ENCODE measurements around the gene GNG8. TPM values are rescaled to one million over a fixed set of nuclear protein-coding genes. Genes with fewer than 3 reads are reported as not detected.

GNG8 gene
- total and polyA plus RNA-seq, 2 donors (not counting 1 experiment from before 2014, with no cell fraction given): 6.7 TPM; not detected in 1

DNA sequence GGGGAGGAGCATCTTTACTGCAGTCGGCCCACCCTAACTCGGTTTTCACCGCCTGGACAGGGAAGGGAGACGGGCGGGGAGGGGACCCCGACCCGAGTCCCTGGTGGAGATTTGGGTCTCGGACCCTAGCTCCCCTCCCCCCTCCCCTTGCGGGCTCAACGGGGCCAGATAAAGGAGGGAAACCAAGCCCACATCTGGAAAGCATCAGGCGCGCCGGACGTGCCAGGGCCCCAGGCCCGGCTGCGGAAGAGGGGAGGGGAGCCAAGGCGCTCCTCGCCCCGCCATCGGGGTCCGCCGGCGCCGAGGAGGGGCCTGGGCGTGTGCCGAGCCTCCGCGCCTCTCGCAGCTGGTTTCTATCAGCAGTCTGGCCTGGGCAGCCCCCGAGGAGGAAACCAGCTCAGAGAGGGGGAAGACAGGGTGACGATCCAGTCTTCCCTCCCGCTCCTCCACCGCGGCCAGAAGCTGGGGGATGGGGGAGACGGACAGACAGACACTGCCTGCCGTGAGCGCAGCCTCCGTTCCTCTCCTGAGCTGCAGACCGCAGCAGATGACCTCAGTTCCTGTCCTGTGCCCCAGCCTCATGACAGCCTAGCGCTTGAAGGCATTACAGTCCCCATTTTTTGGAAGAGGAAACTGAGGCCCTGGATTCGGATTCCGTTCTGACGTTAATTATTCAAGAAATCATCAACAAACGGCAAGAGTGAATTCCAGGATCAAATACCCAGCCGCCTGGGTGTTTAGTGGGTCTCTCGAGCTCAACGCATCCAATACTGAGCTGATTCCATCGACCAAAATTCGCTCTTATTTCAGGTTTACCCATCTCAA lies 3.6 kb upstream of the GNG8 start:
- peak overlapping the region; percentile 69 for H3K9ac ChIP-seq (ENCODE audit: low read length)
- H3K4me3 ChIP-seq (ENCODE audit: control extremely low read depth in 1 of 5, extremely low read depth in 1 of 5, insufficient read depth in 1 of 5, low read depth in 2 of 5, low read length in 4 of 5): peak overlapping the region in 4 of 5 experiments; percentile 43 to 78 (median 54)
- CTCF ChIA-PET: interaction anchor here (0.8 to 1.3 kb wide), 3 partner anchors 19 to 74 kb away, joined by 3 read pairs; no protein-coding TSS in a partner anchor
- no peaks in the 10 kb centered on the region for H3K36me3 ChIP-seq (replicated peaks in 1 of 2; ENCODE audit: control extremely low read depth in 1 of 2, control insufficient read depth in 1 of 2, extremely low read depth in 1 of 2, insufficient read depth in 2 of 2, low read length in 1 of 2)
- H3K9me3 ChIP-seq (ENCODE audit: control extremely low read depth in 1 of 3, control insufficient read depth in 2 of 3, insufficient read depth in 1 of 3, low read length in 2 of 3): no peaks in the 10 kb centered on the region
- WGBS (ENCODE audit: insufficient coverage): 9% methylated on average over 39 of the region's 49 CpGs
- peaks cover 23% of the 10 kb centered on the region for H3K27me3 Mint-ChIP-seq
- DNase-seq: peak; percentile 53
- no peaks in the 10 kb centered on the region for H3K79me2 ChIP-seq (ENCODE audit: control insufficient read depth, insufficient read depth, low read length)
- intact Hi-C loops (cut with micrococcal nuclease): no loop called here
- no peaks in the 10 kb centered on the region for H3K9me3 Mint-ChIP-seq (ENCODE audit: insufficient read depth)
- H3K4me1 Mint-ChIP-seq: peaks cover 11% of the 10 kb centered on the region
- peaks cover 37 to 41% of the 10 kb centered on the region in 2 donors for H3K4me1 ChIP-seq (ENCODE audit: control insufficient read depth in 2 of 2, insufficient read depth in 2 of 2, low read length in 2 of 2)
- peak overlapping the region; percentile 85 for H2AFZ ChIP-seq (ENCODE audit: insufficient read depth, low read depth, low read length, poor library complexity, severe bottlenecking)
- peak overlapping the region; percentile 98 for H3K4me2 ChIP-seq (replicated peaks; ENCODE audit: low read depth, low read length, poor library complexity, severe bottlenecking)
- H3K27ac Mint-ChIP-seq: no peak overlapping the region
- TF ChIP-seq EZH2 (IDR thresholded peaks at IDR 0.05; ENCODE audit: borderline replicate concordance, insufficient read depth, low read depth, low read length, poor library complexity, severe bottlenecking): no peak
- TF ChIP-seq, protein P1, sequence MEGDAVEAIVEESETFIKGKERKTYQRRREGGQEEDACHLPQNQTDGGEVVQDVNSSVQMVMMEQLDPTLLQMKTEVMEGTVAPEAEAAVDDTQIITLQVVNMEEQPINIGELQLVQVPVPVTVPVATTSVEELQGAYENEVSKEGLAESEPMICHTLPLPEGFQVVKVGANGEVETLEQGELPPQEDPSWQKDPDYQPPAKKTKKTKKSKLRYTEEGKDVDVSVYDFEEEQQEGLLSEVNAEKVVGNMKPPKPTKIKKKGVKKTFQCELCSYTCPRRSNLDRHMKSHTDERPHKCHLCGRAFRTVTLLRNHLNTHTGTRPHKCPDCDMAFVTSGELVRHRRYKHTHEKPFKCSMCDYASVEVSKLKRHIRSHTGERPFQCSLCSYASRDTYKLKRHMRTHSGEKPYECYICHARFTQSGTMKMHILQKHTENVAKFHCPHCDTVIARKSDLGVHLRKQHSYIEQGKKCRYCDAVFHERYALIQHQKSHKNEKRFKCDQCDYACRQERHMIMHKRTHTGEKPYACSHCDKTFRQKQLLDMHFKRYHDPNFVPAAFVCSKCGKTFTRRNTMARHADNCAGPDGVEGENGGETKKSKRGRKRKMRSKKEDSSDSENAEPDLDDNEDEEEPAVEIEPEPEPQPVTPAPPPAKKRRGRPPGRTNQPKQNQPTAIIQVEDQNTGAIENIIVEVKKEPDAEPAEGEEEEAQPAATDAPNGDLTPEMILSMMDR (IDR thresholded peaks at IDR 0.05): no peak
- H3K27ac ChIP-seq (ENCODE audit: low read length in 2 of 2): no peak overlapping the region
- peak overlapping the region; percentile 72 for H3K4me3 Mint-ChIP-seq
- ATAC-seq (ENCODE audit: low read depth): no peak
- POLR2A ChIA-PET: interaction anchor here (0.8 kb wide), 1 partner anchor 29 kb away, joined by 3 read pairs; no protein-coding TSS in a partner anchor
- H4K20me1 ChIP-seq (ENCODE audit: control insufficient read depth, insufficient read depth, low read length, poor library complexity, severe bottlenecking): no peaks in the 10 kb centered on the region
- peaks cover 0 to 13% (median 7%) of the 10 kb centered on the region in 4 experiments for H3K27me3 ChIP-seq (replicated peaks in 1 of 4; ENCODE audit: control extremely low read depth in 1 of 4, control insufficient read depth in 3 of 4, insufficient read depth in 4 of 4, low read length in 3 of 4)

DNA sequence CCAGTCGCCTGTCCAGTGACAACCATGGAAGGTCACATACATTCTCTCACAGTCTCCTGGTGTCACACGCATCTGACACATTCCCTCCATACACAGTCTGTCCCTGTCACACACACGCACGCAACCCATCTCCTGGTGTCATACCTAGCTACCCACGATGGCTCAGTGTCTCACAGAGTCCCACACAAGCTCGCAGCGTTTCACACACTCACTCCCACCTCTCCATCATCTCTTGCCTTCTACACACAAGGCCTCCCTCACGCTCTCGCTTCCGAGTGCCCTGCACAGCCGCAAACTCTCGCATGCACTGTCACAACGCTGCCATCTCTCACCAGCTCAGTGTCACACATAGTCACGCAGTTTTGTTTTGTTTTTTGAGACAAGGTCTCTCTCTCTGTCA lies 1.2 kb upstream of the GNG8 start:
- no peak overlapping the region for H2AFZ ChIP-seq (ENCODE audit: insufficient read depth, low read depth, low read length, poor library complexity, severe bottlenecking)
- H3K4me2 ChIP-seq (replicated peaks; ENCODE audit: low read depth, low read length, poor library complexity, severe bottlenecking): no peak overlapping the region
- H4K20me1 ChIP-seq (ENCODE audit: control insufficient read depth, insufficient read depth, low read length, poor library complexity, severe bottlenecking): no peaks in the 10 kb centered on the region
- peaks cover 0 to 19% (median 9%) of the 10 kb centered on the region in 4 experiments for H3K27me3 ChIP-seq (replicated peaks in 1 of 4; ENCODE audit: control extremely low read depth in 1 of 4, control insufficient read depth in 3 of 4, insufficient read depth in 4 of 4, low read length in 3 of 4)
- no peak for TF ChIP-seq EZH2 (IDR thresholded peaks at IDR 0.05; ENCODE audit: borderline replicate concordance, insufficient read depth, low read depth, low read length, poor library complexity, severe bottlenecking)
- TF ChIP-seq, protein P1 (IDR thresholded peaks at IDR 0.05): no peak
- intact Hi-C loops (cut with micrococcal nuclease): no loop called here
- peak; percentile 28 for DNase-seq
- no peak overlapping the region for H3K4me3 Mint-ChIP-seq
- H3K9ac ChIP-seq (ENCODE audit: low read length): no peak overlapping the region
- no peaks in the 10 kb centered on the region for H3K36me3 ChIP-seq (replicated peaks in 1 of 2; ENCODE audit: control extremely low read depth in 1 of 2, control insufficient read depth in 1 of 2, extremely low read depth in 1 of 2, insufficient read depth in 2 of 2, low read length in 1 of 2)
- WGBS (ENCODE audit: insufficient coverage): 92% methylated on average over 14 of the region's 14 CpGs
- H3K9me3 ChIP-seq (ENCODE audit: control extremely low read depth in 1 of 3, control insufficient read depth in 2 of 3, insufficient read depth in 1 of 3, low read length in 2 of 3): peaks cover 0 to 5% (median 0%) of the 10 kb centered on the region in 3 donors
- no peak overlapping the region for H3K4me3 ChIP-seq (ENCODE audit: control extremely low read depth in 1 of 5, extremely low read depth in 1 of 5, insufficient read depth in 1 of 5, low read depth in 2 of 5, low read length in 4 of 5)
- H3K9me3 Mint-ChIP-seq (ENCODE audit: insufficient read depth): no peaks in the 10 kb centered on the region
- POLR2A ChIA-PET: interaction anchor here (0.7 to 1.5 kb wide), 6 partner anchors 11 to 24 kb away, joined by 3 to 15 read pairs (median 6); partner anchors contain the start of gene DACT3
- H3K27me3 Mint-ChIP-seq: peaks cover 12% of the 10 kb centered on the region
- H3K4me1 Mint-ChIP-seq: peaks cover 27% of the 10 kb centered on the region
- peaks cover 51 to 57% of the 10 kb centered on the region in 2 donors for H3K4me1 ChIP-seq (ENCODE audit: control insufficient read depth in 2 of 2, insufficient read depth in 2 of 2, low read length in 2 of 2)
- H3K79me2 ChIP-seq (ENCODE audit: control insufficient read depth, insufficient read depth, low read length): no peaks in the 10 kb centered on the region
- no peak overlapping the region for H3K27ac Mint-ChIP-seq
- ATAC-seq (ENCODE audit: low read depth): no peak
- CTCF ChIA-PET: interaction anchor here (0.5 to 5.7 kb wide), 13 partner anchors 15 to 355 kb away, joined by 3 to 47 read pairs (median 4); partner anchors contain the start of genes CALM3 and DACT3
- no peak overlapping the region for H3K27ac ChIP-seq (ENCODE audit: low read length in 2 of 2)

Data from B cell (primary cell).